Spleen (tissue), 7 donors: ENCODE measurements around the gene ANKS3.

ENCODE experiments used
- CTCF ChIP-seq, 11 experiments: fragments of 200-600 bp in 7 of 11; fragments of 450-650 bp in 4 of 11; sonication (generic) in 4 of 11; IDR thresholded peaks in 8 of 11; conservative IDR thresholded peaks in 3 of 11; 1 replicate in 7 of 11; 2 replicates in 4 of 11; pipeline versions ENCODE4 v1.4.0 to v1.8.0; 2016 to 2021; ENCODE audit warnings: antibody characterized with exemption in 11 of 11, inconsistent platforms in 4 of 11, mild to moderate bottlenecking in 1 of 11
- POLR2AphosphoS5 ChIP-seq, 3 donors: sonication (generic); formaldehyde crosslinking; IDR thresholded peaks; one replicate each; pipeline ENCODE4 v1.5.1; 2017; ENCODE audit warnings: antibody characterized with exemption in 3 of 3
- donor health status: DM: no; HTN: no; CAD: no; lungs with moderate emphysema.
- donor health status: DM: no; HTN: no; CAD: no.
- donor health status: DM: no; HTN: no; CAD: no.

GRCh38 chr16:4762205-4762604, 28.1 kb upstream of the ANKS3 start:
- TF ChIP-seq CTCF (IDR thresholded peaks at IDR 0.05 in 8 of 11, conservative IDR thresholded peaks at IDR 0.05 in 3 of 11) (no peak), POLR2AphosphoS5 (IDR thresholded peaks at IDR 0.05) (peak in 1 of 3 donors; percentile 25)
